DMS 273 (cell line): ENCODE data around the gene LCAT.

Source experiments
- DNase-seq: peaks from one replicate; lab custom pipeline; 2025; ENCODE audit not compliant: unreplicated experiment; lab: John Stamatoyannopoulos, UW

The LCAT gene

GRCh38 chr16:67968400-67969253 is 24.7 kb upstream of the LCAT start, which contains the start of gene SLC12A4:
SLC12A4 (minus strand) TSS chr16:67968637; CDS start chr16:67968553, 84 bp downstream.
- DNase-seq = peak; percentile 81

DNA sequence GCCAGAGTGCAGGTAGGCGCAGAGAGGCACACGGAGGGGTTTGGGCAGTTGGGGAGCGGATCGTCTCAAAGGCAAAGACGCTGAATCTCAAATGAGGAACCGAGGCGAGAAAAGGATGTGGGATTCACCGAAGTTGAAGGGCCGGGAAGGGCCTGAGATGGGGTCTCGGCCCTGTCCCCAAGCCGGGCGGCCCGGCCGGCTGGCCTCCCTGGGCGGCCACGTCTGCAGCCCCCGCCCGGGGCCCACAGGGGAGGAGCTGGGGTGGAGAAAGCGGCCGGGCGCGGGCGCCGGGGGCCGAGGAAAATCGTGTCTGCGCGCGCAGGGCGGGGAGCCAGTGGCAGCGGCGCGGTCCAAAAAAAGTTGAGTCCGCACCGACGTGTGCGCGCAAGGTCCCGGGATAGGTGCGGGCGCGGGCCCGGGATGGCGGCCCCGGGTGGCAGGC is 24.1 kb upstream of the LCAT start:
- no peak for DNase-seq

GRCh38 chr16:67967183-67967957 is 23.4 kb upstream of the LCAT start:
- no peak for DNase-seq

DNA sequence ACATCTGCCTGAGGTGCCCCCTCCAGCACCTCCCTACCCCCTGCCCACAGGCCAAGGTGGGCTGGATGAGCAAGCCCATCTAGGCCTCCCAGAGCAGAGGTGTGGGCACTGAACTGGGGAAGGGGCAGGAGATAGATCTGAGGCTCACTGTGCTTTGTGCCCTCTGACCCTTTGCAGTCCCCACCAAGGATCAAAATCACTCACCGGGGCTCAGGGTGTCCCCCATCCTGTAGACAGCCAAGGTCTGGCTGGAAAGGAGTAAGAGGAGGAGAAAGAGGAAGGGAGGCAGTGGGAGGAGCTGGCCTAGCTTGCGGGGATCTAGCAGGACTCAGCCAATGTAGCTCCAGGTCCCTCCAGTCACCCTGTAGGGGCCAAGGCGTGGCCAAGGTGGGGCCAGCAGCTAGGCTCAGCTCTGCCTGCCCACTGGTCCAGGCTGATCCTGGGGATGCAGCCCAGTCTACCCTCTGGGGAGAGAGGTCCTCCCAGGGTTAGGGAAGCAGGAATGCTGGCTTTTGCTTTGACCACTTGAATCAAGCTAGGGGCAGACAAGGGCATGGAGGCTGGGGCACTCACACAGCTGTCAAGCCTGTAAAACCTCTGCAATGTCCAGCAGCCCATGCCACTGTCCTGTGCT is 22.7 kb upstream of the LCAT start:
- DNase-seq = no peak

GRCh38 chr16:67965668-67966548 is 22.0 kb upstream of the LCAT start:
- DNase-seq = peak; percentile 39

DNA sequence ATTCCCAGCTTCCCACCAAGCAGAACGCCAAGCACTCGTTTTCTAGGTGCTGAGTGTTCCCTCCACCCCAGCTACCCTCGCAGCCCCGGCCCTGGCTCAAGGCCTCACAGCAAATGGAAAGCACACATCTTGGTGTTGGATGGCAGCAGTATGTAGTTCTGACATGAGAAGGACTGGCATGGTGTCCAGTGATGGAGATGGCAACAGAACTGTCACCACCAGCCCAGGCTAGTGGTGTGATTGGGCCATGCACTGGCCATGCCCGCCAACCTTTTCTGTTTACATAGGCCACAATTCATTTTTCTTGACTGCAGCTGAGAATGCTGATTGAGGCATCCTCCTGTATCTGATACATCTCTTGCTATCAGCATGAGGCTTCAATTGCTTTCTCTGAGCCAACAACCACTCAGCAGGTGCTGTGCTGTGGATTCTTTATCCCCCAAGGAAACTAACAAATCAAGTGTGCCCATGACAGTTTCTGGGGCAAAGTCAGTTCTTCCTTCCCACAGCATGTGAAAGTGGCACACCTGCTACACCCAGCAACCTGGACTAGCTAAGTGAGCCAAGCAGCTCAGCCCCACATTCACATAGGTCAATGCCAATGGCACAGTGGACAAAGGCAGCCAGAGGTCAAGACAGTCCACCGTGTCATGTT is 20.7 kb upstream of the LCAT start:
- DNase-seq = no peak

DNA sequence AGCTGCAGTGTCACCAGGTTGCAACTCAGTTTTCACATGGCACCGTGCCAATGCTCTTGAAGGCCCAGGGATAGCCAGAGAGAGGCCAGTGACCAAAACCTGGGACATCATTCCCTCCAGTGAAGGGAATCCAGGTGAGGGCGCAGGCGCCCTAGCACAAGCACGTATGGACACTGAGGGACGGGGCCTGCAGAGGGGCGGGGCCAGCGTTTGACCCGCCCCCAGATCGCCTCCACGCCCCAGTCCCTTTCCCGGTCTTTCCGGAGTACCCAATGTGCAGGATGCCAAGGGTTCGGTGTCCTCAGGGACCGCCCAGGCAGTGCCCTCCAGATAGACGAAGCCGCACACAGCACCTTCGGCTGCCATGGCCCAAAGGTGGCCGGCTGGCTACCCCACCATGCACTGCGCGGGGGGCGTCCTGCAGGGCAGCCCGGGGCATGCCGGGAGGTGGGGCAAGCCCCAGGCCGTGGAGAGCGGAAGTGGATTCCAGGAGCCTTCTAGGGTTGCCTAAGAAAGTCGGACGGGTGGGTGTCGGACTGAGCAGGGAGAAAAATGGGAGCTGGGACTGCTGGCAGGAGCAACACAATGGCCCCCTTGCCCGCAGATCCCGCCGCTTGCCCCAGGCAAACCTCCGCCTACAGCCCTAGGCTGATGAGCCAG is 19.9 kb upstream of the LCAT start:
- DNase-seq = peak; percentile 31

- DNase-seq = no peak
These were observed 19.4 kb upstream of the LCAT start for GRCh38 chr16:67963292-67963661.

GRCh38 chr16:67962135-67962534 is 18.2 kb upstream of the LCAT start:
- no peak for DNase-seq

DNA sequence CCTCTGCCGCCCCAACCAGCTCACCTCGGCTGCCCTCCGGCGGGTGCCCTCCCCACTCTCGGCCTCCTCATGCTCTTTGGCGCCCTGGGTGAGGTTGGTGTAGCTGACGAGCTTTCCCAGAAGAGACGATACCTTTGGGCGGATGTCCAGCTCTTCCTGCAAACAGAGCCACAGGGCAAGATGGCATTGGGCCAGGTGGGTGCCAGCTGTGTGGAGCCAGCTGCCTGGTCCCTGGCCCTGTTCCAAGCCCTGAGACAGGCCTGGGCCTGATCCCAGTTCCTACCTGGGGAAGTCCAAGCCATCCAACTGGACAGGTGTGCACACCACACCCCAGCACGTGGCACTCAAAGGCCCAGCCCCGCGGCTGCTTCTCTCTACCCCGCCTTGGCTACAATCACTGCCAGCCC is 17.6 kb upstream of the LCAT start:
- peak; percentile 86 for DNase-seq

DNA sequence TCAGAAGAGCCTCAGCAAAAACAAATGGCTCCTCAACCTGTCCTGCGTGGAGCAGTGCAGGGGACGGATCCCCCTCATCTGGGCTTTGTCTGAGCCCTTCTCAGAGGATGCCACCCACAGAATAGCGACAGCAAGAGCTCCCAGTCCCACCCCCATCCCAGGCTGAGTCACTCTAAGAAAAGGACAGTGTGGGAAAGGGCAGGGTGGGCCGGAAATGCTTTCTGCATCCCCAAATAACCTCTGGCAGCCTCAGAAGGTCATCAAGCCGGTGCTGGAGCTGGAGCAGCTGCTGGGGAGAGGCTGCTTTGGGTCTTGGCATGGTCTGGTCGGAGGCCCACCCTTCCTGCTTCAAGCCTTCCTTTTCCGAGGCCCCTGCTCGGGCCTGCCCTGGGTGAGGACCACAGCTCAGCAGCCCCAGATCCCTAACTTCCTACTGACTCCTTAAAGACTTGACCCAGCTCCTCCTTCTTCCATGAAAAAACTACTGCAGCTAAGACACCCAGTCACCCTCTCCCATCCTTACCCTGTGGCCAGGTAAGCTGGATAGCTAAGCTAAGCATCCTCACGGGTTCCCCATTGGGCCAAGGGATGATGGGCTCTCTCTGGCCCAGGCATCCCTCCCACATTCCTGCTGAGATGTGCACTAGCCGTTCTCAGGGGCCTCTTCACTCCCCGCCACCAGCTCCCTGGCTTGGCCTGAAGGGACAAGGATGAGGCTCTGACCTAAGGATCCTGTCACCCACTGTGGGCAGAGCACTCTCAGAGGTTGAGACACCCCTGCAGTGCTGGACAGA is 15.8 kb upstream of the LCAT start:
- DNase-seq = no peak

DNA sequence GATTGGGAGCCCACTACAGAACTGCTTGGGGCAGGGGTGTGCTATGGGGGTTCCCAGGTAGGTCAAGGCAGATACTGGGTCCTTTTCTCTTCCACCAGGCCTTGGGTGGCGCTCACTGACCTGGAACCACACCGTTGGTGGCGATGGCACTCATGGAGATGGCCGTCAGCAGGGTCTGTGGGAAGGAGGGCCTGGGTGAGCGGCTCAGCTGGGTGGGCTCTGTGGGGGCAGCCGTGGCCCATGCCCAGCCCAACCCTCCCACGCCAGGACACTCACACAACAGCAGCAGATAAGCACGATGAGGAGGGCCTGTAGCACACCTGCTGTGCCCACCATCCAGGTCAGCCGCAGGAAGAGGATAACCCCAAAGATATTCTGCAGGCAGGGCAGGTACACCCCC is 13.7 kb upstream of the LCAT start:
- DNase-seq = no peak

- DNase-seq = no peak
These were observed 10.7 kb upstream of the LCAT start for GRCh38 chr16:67954421-67955196.

DNA sequence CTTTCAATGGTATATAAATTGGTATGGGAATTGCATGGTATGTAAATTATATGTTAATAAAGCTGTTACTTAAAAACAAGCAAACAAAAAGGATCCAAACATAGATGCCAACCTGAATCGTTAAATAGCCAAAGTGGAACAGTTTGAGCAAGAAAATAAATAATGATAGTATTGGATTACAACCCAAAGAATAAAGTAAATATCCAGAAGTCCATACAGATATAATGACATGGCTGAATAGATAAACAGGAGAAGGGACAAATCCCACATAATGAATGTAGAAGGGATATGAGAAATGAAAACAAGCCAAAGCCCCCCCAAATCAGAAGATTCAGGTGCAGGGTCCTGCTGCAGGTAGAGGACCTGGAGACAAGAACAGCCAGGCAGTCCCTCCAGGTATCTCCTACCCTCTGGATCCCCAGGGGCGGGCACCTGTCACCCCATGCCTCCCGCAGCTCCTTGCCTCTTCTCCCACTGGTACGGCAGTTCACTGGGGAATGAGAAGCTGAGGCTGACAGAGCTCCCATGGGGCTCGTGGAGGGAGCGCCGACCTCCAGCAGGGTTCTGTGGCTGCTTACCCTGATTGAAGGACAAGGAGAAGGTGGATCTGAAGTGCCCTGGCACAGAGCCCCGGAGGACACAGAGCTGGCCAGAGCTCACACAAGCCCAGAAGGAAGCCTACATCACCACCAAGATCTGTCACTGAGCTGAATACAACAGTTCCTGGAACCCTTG is 9.9 kb upstream of the LCAT start:
- DNase-seq = no peak

- DNase-seq = peak; percentile 49
These were observed 7.6 kb upstream of the LCAT start for GRCh38 chr16:67951485-67951884.

- no peak for DNase-seq
These were observed 6.5 kb upstream of the LCAT start for GRCh38 chr16:67950335-67950843.

DNA sequence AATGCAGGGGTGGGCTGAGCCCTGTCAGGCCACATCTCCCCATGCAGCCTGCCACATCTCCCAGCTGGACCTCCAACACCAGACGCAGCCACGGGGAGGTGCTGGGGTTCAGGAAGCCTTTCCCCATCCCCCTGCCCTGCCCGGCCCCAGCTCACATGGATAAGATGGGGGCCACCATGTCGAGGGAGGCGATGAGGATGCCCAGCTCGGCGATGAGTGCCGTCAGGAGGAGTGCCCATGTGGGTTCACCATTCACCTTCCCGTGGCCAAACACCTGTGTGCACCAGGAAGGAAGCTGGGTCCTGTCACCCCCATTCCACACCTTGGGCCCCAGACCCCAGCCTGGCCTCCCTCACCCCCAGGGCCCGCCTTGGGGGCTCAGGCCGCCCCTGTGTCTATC is 5.7 kb upstream of the LCAT start:
- no peak for DNase-seq
